HCT116 (cell line): Measurements from ENCODE around the gene DPP10. TPM values are rescaled to one million over a fixed set of nuclear protein-coding genes. Genes with fewer than 3 reads are reported as not detected.

Experiments used
- ATAC-seq: fragments of 200-7000 bp; cut with Tn5 transposase; 2 replicates; pipeline ENCODE4 v1.9.1; 2020; ENCODE audit warnings: mild to moderate bottlenecking, moderate library complexity
- BruUV-seq: library from RNA; stranded (reverse); fragments of 400-500 nt; replicated peaks from 2 replicates; lab custom pipeline; 2021; lab: Mats Ljungman, UMichigan
- CTCF ChIA-PET: fragments of 300-600 bp; sonication (Branson Sonifier 250); formaldehyde crosslinking; loops from one replicate; lab custom pipeline; 2021; ENCODE audit warnings: antibody characterized with exemption; lab: Charles Lee
- POLR2A ChIA-PET: fragments of 300-600, 350-600 bp; sonication (Branson Sonifier 250); formaldehyde crosslinking; loops from one replicate; lab custom pipeline; 2021; ENCODE audit warnings: antibody characterized with exemption; lab: Charles Lee
- RAD21 ChIA-PET, 2 experiments: fragments of 300-600 bp; sonication (Branson Sonifier 250); formaldehyde crosslinking; loops; one replicate each; lab custom pipeline; 2023; ENCODE audit warnings: low total read pairs in 2 of 2; ENCODE audit not compliant: uncharacterized antibody in 2 of 2, unreplicated experiment in 2 of 2, low non-redundant PET in 1 of 2; lab: Charles Lee
- DNase-seq: peaks from one replicate; pipeline ENCODE4 v3.0.0-alpha.2; 2010; ENCODE audit warnings: low read depth, low spot score
- H2AFZ ChIP-seq: fragments of 200-600 bp; shearing (Covaris generic), sonication (generic); 2 replicates; pipeline ENCODE4 v1.6.1; 2017; ENCODE audit warnings: low read depth, mixed run types, mixed read lengths, antibody characterized with exemption, low read length; ENCODE audit not compliant: poor library complexity, severe bottlenecking
- H3K27ac ChIP-seq: 2 replicates; pipeline ENCODE4 v1.5.1; 2012; ENCODE audit warnings: low read depth, low read length
- H3K27me3 ChIP-seq: fragments of 200-600 bp; sonication (generic); 2 replicates; pipeline ENCODE4 v1.6.1; 2016; ENCODE audit warnings: mixed run types, low read length, mixed read lengths; ENCODE audit not compliant: insufficient read depth
- H3K36me3 ChIP-seq, 2 experiments: fragments of 200-500 bp in 1 of 2; fragments of 200-600 bp in 1 of 2; sonication (Bioruptor generic) in 1 of 2; sonication (generic) in 1 of 2; 2 replicates each; pipeline versions ENCODE4 v1.5.1 to v1.6.1; 2014 to 2016; ENCODE audit warnings: low read length in 2 of 2, inconsistent platforms in 1 of 2, mixed read lengths in 1 of 2, mixed run types in 1 of 2; ENCODE audit not compliant: insufficient read depth in 2 of 2, control insufficient read depth in 1 of 2
- H3K4me1 ChIP-seq, 2 experiments: fragments of 200-600 bp in 1 of 2; sonication (generic) in 1 of 2; 2 replicates each; pipeline versions ENCODE4 v1.5.1 to v1.6.1; 2012 to 2017; ENCODE audit warnings: low read length in 2 of 2, inconsistent platforms in 1 of 2, mild to moderate bottlenecking in 1 of 2, mixed read lengths in 1 of 2, mixed run types in 1 of 2, moderate library complexity in 1 of 2; ENCODE audit not compliant: insufficient read depth in 2 of 2, control insufficient read depth in 1 of 2
- H3K4me2 ChIP-seq: fragments of 200-600 bp; sonication (generic); 2 replicates; pipeline ENCODE4 v1.6.1; 2017; ENCODE audit warnings: mixed run types, low read length, mixed read lengths
- H3K4me3 ChIP-seq, 2 experiments: fragments of 200-600 bp in 1 of 2; sonication (generic) in 1 of 2; replicated peaks in 1 of 2; 2 replicates each; pipeline ENCODE4 v1.5.1; 2011 to 2016; ENCODE audit warnings: low read length in 2 of 2, control low read depth in 1 of 2, low read depth in 1 of 2, mild to moderate bottlenecking in 1 of 2, mixed read lengths in 1 of 2, mixed run types in 1 of 2
- H3K79me2 ChIP-seq: fragments of 200-600 bp; sonication (generic); 2 replicates; pipeline ENCODE4 v1.6.1; 2017; ENCODE audit warnings: mild to moderate bottlenecking, mixed run types, low read length, moderate library complexity, mixed read lengths; ENCODE audit not compliant: insufficient read depth
- H3K9ac ChIP-seq: fragments of 200-600 bp; sonication (generic); 2 replicates; pipeline ENCODE4 v1.6.1; 2016; ENCODE audit warnings: low read length, mixed read lengths
- H3K9me2 ChIP-seq: fragments of 200-600 bp; sonication (generic), shearing (Covaris generic); 2 replicates; pipeline ENCODE4 v1.6.1; 2017; ENCODE audit warnings: mixed run types, mild to moderate bottlenecking, moderate library complexity; ENCODE audit not compliant: insufficient read depth
- H3K9me3 ChIP-seq, 2 experiments: fragments of 200-500 bp in 1 of 2; fragments of 200-600 bp in 1 of 2; sonication (Bioruptor generic) in 1 of 2; sonication (generic) in 1 of 2; 2 replicates each; pipeline ENCODE4 v1.6.1; 2014 to 2017; ENCODE audit warnings: low read length in 2 of 2, mixed read lengths in 2 of 2, inconsistent platforms in 1 of 2, low read depth in 1 of 2, mild to moderate bottlenecking in 1 of 2, mixed run types in 1 of 2, moderate library complexity in 1 of 2; ENCODE audit not compliant: control insufficient read depth in 1 of 2, insufficient read depth in 1 of 2
- H4K20me1 ChIP-seq: fragments of 200-600 bp; sonication (generic), shearing (Covaris generic); 2 replicates; pipeline ENCODE4 v1.6.1; 2017; ENCODE audit warnings: mixed run types, mild to moderate bottlenecking, moderate library complexity; ENCODE audit not compliant: insufficient read depth
- CBX3 ChIP-seq: IDR thresholded peaks from 2 replicates; pipeline ENCODE4 v1.6.1; 2012; ENCODE audit warnings: low read depth
- CEBPB ChIP-seq: IDR thresholded peaks from 2 replicates; pipeline ENCODE4 v1.6.1; 2012; ENCODE audit warnings: low read depth
- EZH2phosphoT487 ChIP-seq: fragments of 200-600 bp; IDR thresholded peaks from 2 replicates; pipeline ENCODE4 v1.6.1; 2018; ENCODE audit warnings: antibody characterized with exemption, borderline replicate concordance
- FOSL1 ChIP-seq: IDR thresholded peaks from 2 replicates; pipeline ENCODE4 v1.6.1; 2012; ENCODE audit warnings: low read depth
- JUND ChIP-seq: IDR thresholded peaks from 2 replicates; pipeline ENCODE4 v1.6.1; 2012
- POLR2A ChIP-seq: IDR thresholded peaks from 2 replicates; pipeline ENCODE4 v1.7.0; 2011; ENCODE audit warnings: borderline replicate concordance; ENCODE audit not compliant: insufficient read depth, insufficient read length; ENCODE audit errors: extremely low read depth
- POLR2AphosphoS5 ChIP-seq: IDR thresholded peaks from 2 replicates; pipeline ENCODE4 v1.6.1; 2011; ENCODE audit warnings: mild to moderate bottlenecking, low read depth, low read length, moderate library complexity
- RAD21 ChIP-seq: IDR thresholded peaks from 2 replicates; pipeline ENCODE4 v1.6.1; 2012; ENCODE audit warnings: low read depth, mild to moderate bottlenecking
- SIN3A ChIP-seq: IDR thresholded peaks from 2 replicates; pipeline ENCODE4 v1.6.1; 2012; ENCODE audit warnings: low read depth
- SP1 ChIP-seq: IDR thresholded peaks from 2 replicates; pipeline ENCODE4 v1.6.1; 2012; ENCODE audit warnings: low read depth
- TCF7L2 ChIP-seq: IDR thresholded peaks from 2 replicates; pipeline ENCODE4 v1.7.0; 2011; ENCODE audit warnings: borderline replicate concordance, inconsistent platforms; ENCODE audit not compliant: insufficient read depth, insufficient read length; ENCODE audit errors: extremely low read depth
- YY1 ChIP-seq: IDR thresholded peaks from 2 replicates; pipeline ENCODE4 v1.6.1; 2011; ENCODE audit warnings: low read length, low read depth, moderate library complexity, mild to moderate bottlenecking; ENCODE audit not compliant: insufficient replicate concordance; ENCODE audit errors: extremely low read depth
- ZFX ChIP-seq: fragments of 450-650 bp; IDR thresholded peaks from 2 replicates; pipeline ENCODE4 v1.6.1; 2017
- ZNF274 ChIP-seq: fragments of 200-500 bp; sonication (Bioruptor generic); IDR thresholded peaks from 2 replicates; pipeline ENCODE4 v1.6.1; 2014; ENCODE audit warnings: mild to moderate bottlenecking, low read depth, low read length, inconsistent platforms
- intact Hi-C: fragments of 100-400 bp; cut with micrococcal nuclease; formaldehyde crosslinking; loops from 2 replicates; pipeline ENCODE4 v1.10.0; 2022
- total RNA-seq: library from RNA; stranded (reverse); gene quantifications from one replicate; pipeline ENCODE4 v1.2.1, GENCODE V29; 2021; ENCODE audit not compliant: unreplicated experiment
- TF ChIP-seq, protein P1 (sequence below): IDR thresholded peaks from 2 replicates; pipeline ENCODE4 v1.6.1; 2011; ENCODE audit warnings: mild to moderate bottlenecking, low read length, moderate library complexity; ENCODE audit not compliant: insufficient replicate concordance; ENCODE audit errors: extremely low read depth
- TF ChIP-seq, protein P2 (sequence below): IDR thresholded peaks from 2 replicates; pipeline ENCODE4 v1.6.1; 2012
- TF ChIP-seq, protein P3 (sequence below): IDR thresholded peaks from 2 replicates; pipeline ENCODE4 v1.6.1; 2012
- TF ChIP-seq, protein P4 (sequence below): IDR thresholded peaks from 2 replicates; pipeline ENCODE4 v1.6.1; 2012; ENCODE audit warnings: low read depth

Gene DPP10
- total RNA-seq, 1 experiment from 2014 or later = not detected

DNA sequence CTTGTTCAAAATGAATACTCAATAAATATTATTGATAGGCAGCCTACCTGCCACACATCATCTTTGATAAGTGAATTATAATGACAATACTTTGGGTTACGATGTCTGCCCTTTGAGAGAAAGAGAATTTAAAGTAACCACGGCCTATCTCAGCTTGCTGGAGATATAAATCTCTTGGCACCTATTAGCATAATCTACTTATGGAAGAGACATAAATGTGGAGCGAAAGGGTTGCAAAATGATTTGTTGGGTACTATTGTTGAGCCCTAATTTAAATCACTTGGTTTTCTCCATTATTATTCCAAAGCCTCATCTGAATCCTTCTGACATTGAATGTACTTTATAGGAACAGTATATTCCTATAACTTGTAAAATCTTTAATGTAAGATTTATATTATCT is 520.1 kb downstream of the DPP10 start:
- no peak overlapping the region for H2AFZ ChIP-seq
- no TSS peak for BruUV-seq
- RAD21 ChIA-PET = no interaction called here

More for the DNA sequence above, 520.1 kb downstream of the DPP10 start:
- Histone ChIP-seq H4K20me1 (no peaks in the 10 kb centered on the region), H3K4me1 (no peaks in the 10 kb centered on the region), H3K27me3 (no peaks in the 10 kb centered on the region), H3K9me2 (no peaks in the 10 kb centered on the region), H3K79me2 (no peaks in the 10 kb centered on the region), H3K27ac (no peak overlapping the region), H3K4me3 (no peak overlapping the region), H3K9ac (no peak overlapping the region), H3K9me3 (peaks cover 6% of the 10 kb centered on the region in 2 experiments; a peak in 2 of 4 replicates), H3K4me2 (no peak overlapping the region), H3K36me3 (no peaks in the 10 kb centered on the region)
- POLR2A ChIA-PET = no interaction called here
- DNase-seq (no peak), ATAC-seq (no peak)
- CTCF ChIA-PET = no interaction called here
- TF ChIP-seq, protein P1, sequence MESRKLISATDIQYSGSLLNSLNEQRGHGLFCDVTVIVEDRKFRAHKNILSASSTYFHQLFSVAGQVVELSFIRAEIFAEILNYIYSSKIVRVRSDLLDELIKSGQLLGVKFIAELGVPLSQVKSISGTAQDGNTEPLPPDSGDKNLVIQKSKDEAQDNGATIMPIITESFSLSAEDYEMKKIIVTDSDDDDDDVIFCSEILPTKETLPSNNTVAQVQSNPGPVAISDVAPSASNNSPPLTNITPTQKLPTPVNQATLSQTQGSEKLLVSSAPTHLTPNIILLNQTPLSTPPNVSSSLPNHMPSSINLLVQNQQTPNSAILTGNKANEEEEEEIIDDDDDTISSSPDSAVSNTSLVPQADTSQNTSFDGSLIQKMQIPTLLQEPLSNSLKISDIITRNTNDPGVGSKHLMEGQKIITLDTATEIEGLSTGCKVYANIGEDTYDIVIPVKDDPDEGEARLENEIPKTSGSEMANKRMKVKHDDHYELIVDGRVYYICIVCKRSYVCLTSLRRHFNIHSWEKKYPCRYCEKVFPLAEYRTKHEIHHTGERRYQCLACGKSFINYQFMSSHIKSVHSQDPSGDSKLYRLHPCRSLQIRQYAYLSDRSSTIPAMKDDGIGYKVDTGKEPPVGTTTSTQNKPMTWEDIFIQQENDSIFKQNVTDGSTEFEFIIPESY = no peak
- TF ChIP-seq FOSL1 = no peak
- TF ChIP-seq JUND = no peak
- no peak for TF ChIP-seq ZNF274
- TF ChIP-seq, protein P2, sequence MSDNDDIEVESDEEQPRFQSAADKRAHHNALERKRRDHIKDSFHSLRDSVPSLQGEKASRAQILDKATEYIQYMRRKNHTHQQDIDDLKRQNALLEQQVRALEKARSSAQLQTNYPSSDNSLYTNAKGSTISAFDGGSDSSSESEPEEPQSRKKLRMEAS = no peak
- no peak for TF ChIP-seq CBX3
- TF ChIP-seq, protein P3, sequence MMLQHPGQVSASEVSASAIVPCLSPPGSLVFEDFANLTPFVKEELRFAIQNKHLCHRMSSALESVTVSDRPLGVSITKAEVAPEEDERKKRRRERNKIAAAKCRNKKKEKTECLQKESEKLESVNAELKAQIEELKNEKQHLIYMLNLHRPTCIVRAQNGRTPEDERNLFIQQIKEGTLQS = no peak
- no peak for TF ChIP-seq RAD21
- TF ChIP-seq TCF7L2 = no peak
- no peak for TF ChIP-seq POLR2AphosphoS5
- no peak for TF ChIP-seq YY1
- no peak for TF ChIP-seq POLR2A
- TF ChIP-seq ZFX = no peak
- no peak for TF ChIP-seq EZH2phosphoT487
- TF ChIP-seq CEBPB = no peak
- TF ChIP-seq, protein P4, sequence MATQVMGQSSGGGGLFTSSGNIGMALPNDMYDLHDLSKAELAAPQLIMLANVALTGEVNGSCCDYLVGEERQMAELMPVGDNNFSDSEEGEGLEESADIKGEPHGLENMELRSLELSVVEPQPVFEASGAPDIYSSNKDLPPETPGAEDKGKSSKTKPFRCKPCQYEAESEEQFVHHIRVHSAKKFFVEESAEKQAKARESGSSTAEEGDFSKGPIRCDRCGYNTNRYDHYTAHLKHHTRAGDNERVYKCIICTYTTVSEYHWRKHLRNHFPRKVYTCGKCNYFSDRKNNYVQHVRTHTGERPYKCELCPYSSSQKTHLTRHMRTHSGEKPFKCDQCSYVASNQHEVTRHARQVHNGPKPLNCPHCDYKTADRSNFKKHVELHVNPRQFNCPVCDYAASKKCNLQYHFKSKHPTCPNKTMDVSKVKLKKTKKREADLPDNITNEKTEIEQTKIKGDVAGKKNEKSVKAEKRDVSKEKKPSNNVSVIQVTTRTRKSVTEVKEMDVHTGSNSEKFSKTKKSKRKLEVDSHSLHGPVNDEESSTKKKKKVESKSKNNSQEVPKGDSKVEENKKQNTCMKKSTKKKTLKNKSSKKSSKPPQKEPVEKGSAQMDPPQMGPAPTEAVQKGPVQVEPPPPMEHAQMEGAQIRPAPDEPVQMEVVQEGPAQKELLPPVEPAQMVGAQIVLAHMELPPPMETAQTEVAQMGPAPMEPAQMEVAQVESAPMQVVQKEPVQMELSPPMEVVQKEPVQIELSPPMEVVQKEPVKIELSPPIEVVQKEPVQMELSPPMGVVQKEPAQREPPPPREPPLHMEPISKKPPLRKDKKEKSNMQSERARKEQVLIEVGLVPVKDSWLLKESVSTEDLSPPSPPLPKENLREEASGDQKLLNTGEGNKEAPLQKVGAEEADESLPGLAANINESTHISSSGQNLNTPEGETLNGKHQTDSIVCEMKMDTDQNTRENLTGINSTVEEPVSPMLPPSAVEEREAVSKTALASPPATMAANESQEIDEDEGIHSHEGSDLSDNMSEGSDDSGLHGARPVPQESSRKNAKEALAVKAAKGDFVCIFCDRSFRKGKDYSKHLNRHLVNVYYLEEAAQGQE = no peak
- TF ChIP-seq SIN3A = no peak
- TF ChIP-seq SP1 = no peak
- intact Hi-C loops = no loop called here
